Suprapubic skin (tissue), 4 donors: ENCODE results near the gene TRIO.

Experiments used
- CTCF ChIP-seq, 2 donors: fragments of 200-600 bp in 1 of 2; fragments of 450-650 bp in 1 of 2; sonication (generic) in 1 of 2; IDR thresholded peaks; one replicate each; pipeline ENCODE4 v1.5.1; 2016 to 2019; ENCODE audit warnings: antibody characterized with exemption in 2 of 2, mild to moderate bottlenecking in 1 of 2, moderate library complexity in 1 of 2
- EP300 ChIP-seq: sonication (generic); formaldehyde crosslinking; IDR thresholded peaks from one replicate; pipeline ENCODE4 v1.6.1; 2017; ENCODE audit warnings: antibody characterized with exemption
- POLR2A ChIP-seq, 2 donors: fragments of 450-650 bp; IDR thresholded peaks; one replicate each; pipeline ENCODE4 v1.6.1; 2017; ENCODE audit warnings: antibody characterized with exemption in 2 of 2, mild to moderate bottlenecking in 2 of 2, moderate library complexity in 2 of 2
- POLR2AphosphoS5 ChIP-seq, 3 donors: sonication (generic); formaldehyde crosslinking; IDR thresholded peaks; one replicate each; pipeline ENCODE4 v1.6.1; 2017; ENCODE audit warnings: antibody characterized with exemption in 3 of 3

GRCh38 chr5:14142827-14143545 is at the start of gene TRIO:
- no peak for TF ChIP-seq POLR2AphosphoS5 (IDR thresholded peaks at IDR 0.05)
- peak in 1 of 2 donors; percentile 65 for TF ChIP-seq CTCF (IDR thresholded peaks at IDR 0.05)
- TF ChIP-seq POLR2A (IDR thresholded peaks at IDR 0.05), result peak in 1 of 2 donors; percentile 42
- TF ChIP-seq EP300, result no peak
